Fibroblast of lung (primary cell): ENCODE measurements around the gene HOXD9. TPM values are rescaled to one million over a fixed set of nuclear protein-coding genes. Genes with fewer than 3 reads are reported as not detected.

ENCODE experiments used
- DNase-seq, 2 donors: peaks; one replicate each; pipeline versions ENCODE4 v3.0.0 to v3.0.0-alpha.2; 2010; ENCODE audit warnings: low read depth in 2 of 2
- H2AFZ ChIP-seq: 2 replicates; pipeline ENCODE4 v1.5.1; 2012; ENCODE audit warnings: low read length, control low read depth, inconsistent platforms
- H3K27ac ChIP-seq: 2 replicates; pipeline ENCODE4 v1.5.1; 2011; ENCODE audit warnings: low read length, control low read depth; ENCODE audit not compliant: insufficient read depth
- H3K27me3 ChIP-seq: 2 replicates; pipeline ENCODE4 v1.5.1; 2011; ENCODE audit warnings: mild to moderate bottlenecking, low read length; ENCODE audit not compliant: control insufficient read depth, insufficient read depth
- H3K36me3 ChIP-seq: 2 replicates; pipeline ENCODE4 v1.5.1; 2011; ENCODE audit warnings: low read length; ENCODE audit not compliant: control insufficient read depth, insufficient read depth
- H3K4me1 ChIP-seq: 2 replicates; pipeline ENCODE4 v1.5.1; 2011; ENCODE audit warnings: low read length; ENCODE audit not compliant: control insufficient read depth, insufficient read depth; ENCODE audit errors: extremely low read depth
- H3K4me2 ChIP-seq: 2 replicates; pipeline ENCODE4 v1.5.1; 2011; ENCODE audit warnings: low read length, control low read depth; ENCODE audit not compliant: insufficient read depth; ENCODE audit errors: extremely low read depth
- H3K4me3 ChIP-seq, 4 experiments: fragments of 200-600 bp in 1 of 4; sonication (generic) in 1 of 4; replicated peaks in 1 of 4; 2 replicates each; pipeline ENCODE4 v1.5.1; 2011 to 2016; ENCODE audit warnings: low read length in 4 of 4, low read depth in 3 of 4, mild to moderate bottlenecking in 3 of 4, control low read depth in 2 of 4, inconsistent platforms in 1 of 4, mixed read lengths in 1 of 4; ENCODE audit not compliant: insufficient read depth in 1 of 4; ENCODE audit errors: control extremely low read depth in 1 of 4
- H3K79me2 ChIP-seq: 2 replicates; pipeline ENCODE4 v1.5.1; 2012; ENCODE audit warnings: mild to moderate bottlenecking, low read length, inconsistent platforms; ENCODE audit not compliant: control insufficient read depth, insufficient read depth
- H3K9ac ChIP-seq: 2 replicates; pipeline ENCODE4 v1.5.1; 2011; ENCODE audit warnings: mild to moderate bottlenecking, low read length, control low read depth; ENCODE audit not compliant: insufficient read depth
- H3K9me3 ChIP-seq: 2 replicates; pipeline ENCODE4 v1.5.1; 2012; ENCODE audit warnings: low read depth, low read length; ENCODE audit not compliant: control insufficient read depth, insufficient read depth
- H4K20me1 ChIP-seq: 2 replicates; pipeline ENCODE4 v1.5.1; 2011; ENCODE audit warnings: low read length; ENCODE audit not compliant: control insufficient read depth, insufficient read depth; ENCODE audit errors: extremely low read depth
- EZH2 ChIP-seq: IDR thresholded peaks from 2 replicates; pipeline ENCODE4 v1.5.1; 2012; ENCODE audit warnings: low read length, control low read depth, mild to moderate bottlenecking; ENCODE audit errors: missing control alignments
- polyA plus RNA-seq, 2 donors: library from polyadenylated mRNA; depleted of rRNA in 1 of 2; stranded (reverse) in 1 of 2; unstranded in 1 of 2; fragments of >200 nt; gene quantifications; 2 replicates each; pipeline ENCODE4 v1.2.1, GENCODE V29; 2011 to 2012; ENCODE audit warnings: missing spikeins in 1 of 2
- total RNA-seq: library from RNA; depleted of rRNA; stranded (reverse); fragments of >200 nt; gene quantifications from 2 replicates; pipeline ENCODE4 v1.2.1, GENCODE V29; 2014
- TF ChIP-seq, protein P1 (sequence below), 2 donors: IDR thresholded peaks in 1 of 2; conservative IDR thresholded peaks in 1 of 2; 1 replicate in 1 of 2; 2 replicates in 1 of 2; pipeline ENCODE4 v1.5.1; 2011 to 2012; ENCODE audit warnings: low read length in 2 of 2, control low read depth in 1 of 2, inconsistent platforms in 1 of 2, low read depth in 1 of 2, mild to moderate bottlenecking in 1 of 2

Gene HOXD9
- total and polyA plus RNA-seq, 2 donors (not counting 1 experiment from before 2014, with no cell fraction given), result not detected

DNA sequence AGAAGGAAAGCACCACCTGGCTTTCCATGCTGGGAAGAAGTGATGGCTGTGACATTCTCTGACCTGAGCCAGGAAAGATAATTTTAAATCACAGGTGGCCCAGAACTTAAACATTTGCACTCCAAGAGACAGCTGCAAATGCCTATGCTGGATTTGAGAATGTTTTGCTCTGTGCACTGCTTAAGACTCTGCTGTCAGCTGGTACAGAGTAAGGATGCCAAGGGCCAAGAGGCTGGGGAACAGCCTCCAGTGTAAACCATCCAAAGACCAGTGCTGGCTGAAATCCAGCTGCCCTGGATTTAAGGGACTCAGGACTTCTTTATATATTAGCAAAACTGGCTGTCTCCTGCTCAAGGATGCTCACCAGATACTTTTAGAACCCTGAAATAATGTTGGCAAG, 10.9 kb downstream of the HOXD9 start:
- no peaks in the 10 kb centered on the region for H4K20me1 ChIP-seq
- H2AFZ ChIP-seq, result no peak overlapping the region
- no peaks in the 10 kb centered on the region for H3K36me3 ChIP-seq
- no peak overlapping the region for H3K4me2 ChIP-seq
- no peak for DNase-seq
- H3K4me3 ChIP-seq, result no peak overlapping the region
- no peaks in the 10 kb centered on the region for H3K4me1 ChIP-seq
- H3K9me3 ChIP-seq, result no peaks in the 10 kb centered on the region
- H3K9ac ChIP-seq, result no peak overlapping the region
- H3K27me3 ChIP-seq, result peaks cover 86% of the 10 kb centered on the region
- no peaks in the 10 kb centered on the region for H3K79me2 ChIP-seq
- TF ChIP-seq, protein P1, sequence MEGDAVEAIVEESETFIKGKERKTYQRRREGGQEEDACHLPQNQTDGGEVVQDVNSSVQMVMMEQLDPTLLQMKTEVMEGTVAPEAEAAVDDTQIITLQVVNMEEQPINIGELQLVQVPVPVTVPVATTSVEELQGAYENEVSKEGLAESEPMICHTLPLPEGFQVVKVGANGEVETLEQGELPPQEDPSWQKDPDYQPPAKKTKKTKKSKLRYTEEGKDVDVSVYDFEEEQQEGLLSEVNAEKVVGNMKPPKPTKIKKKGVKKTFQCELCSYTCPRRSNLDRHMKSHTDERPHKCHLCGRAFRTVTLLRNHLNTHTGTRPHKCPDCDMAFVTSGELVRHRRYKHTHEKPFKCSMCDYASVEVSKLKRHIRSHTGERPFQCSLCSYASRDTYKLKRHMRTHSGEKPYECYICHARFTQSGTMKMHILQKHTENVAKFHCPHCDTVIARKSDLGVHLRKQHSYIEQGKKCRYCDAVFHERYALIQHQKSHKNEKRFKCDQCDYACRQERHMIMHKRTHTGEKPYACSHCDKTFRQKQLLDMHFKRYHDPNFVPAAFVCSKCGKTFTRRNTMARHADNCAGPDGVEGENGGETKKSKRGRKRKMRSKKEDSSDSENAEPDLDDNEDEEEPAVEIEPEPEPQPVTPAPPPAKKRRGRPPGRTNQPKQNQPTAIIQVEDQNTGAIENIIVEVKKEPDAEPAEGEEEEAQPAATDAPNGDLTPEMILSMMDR (conservative IDR thresholded peaks at IDR 0.05 in 1 of 2, IDR thresholded peaks at IDR 0.05 in 1 of 2; ENCODE audit: low read depth in 1 of 2, low read length in 2 of 2), result no peak
- no peak for TF ChIP-seq EZH2
- no peak overlapping the region for H3K27ac ChIP-seq

DNA sequence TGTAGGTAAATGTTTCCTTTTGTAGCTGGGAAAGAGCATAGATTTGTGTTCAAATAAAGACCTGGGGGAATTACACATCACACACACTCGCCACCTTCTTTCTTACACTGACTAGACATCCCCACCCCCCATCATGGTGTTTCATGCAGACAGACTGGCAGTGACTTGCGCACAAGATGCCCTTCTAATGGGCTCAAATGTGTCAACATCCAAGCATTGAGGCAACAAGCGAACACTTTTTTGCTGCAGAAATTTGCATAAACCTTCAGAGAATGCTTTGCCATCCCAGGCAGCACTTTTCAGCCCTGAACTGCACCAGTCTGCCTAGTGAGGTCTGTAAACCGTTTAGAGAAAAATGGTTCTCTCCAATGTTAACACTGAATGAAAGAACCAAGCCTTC, 11.5 kb downstream of the HOXD9 start:
- DNase-seq, result no peak

DNA sequence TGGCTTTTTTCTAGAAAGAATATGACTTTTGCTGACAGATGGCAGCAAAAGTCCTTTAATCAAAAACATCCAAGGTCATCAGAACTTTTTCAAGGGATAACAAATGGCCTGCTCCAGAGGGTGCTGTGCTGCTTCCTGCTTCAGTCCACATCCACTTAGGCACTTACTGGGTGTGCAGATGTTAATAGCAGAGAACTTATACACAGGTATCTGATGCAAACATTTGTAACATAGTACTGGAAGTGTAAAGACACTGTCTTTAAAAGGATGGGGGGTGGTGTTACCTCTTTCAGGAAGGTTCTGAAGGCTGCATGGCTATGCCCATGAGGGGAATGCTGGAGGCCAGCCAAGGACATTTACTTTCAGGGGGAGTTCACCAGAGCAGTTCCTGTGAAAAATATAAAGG, 12.5 kb downstream of the HOXD9 start:
- H2AFZ ChIP-seq, result no peak overlapping the region
- no peaks in the 10 kb centered on the region for H3K36me3 ChIP-seq
- H3K4me2 ChIP-seq, result no peak overlapping the region
- H3K27me3 ChIP-seq, result peaks cover 86% of the 10 kb centered on the region
- no peak overlapping the region for H3K9ac ChIP-seq
- H3K27ac ChIP-seq, result no peak overlapping the region
- no peaks in the 10 kb centered on the region for H3K79me2 ChIP-seq
- H3K9me3 ChIP-seq, result no peaks in the 10 kb centered on the region
- no peak overlapping the region for H3K4me3 ChIP-seq
- no peak for TF ChIP-seq EZH2
- TF ChIP-seq, protein P1 (conservative IDR thresholded peaks at IDR 0.05 in 1 of 2, IDR thresholded peaks at IDR 0.05 in 1 of 2; ENCODE audit: low read depth in 1 of 2, low read length in 2 of 2), result no peak
- H4K20me1 ChIP-seq, result no peaks in the 10 kb centered on the region
- DNase-seq, result no peak
- H3K4me1 ChIP-seq, result no peaks in the 10 kb centered on the region

More for the DNA sequence above, 11.5 kb downstream of the HOXD9 start:
- H3K9ac ChIP-seq, result no peak overlapping the region
- no peaks in the 10 kb centered on the region for H3K9me3 ChIP-seq
- no peak overlapping the region for H2AFZ ChIP-seq
- no peak overlapping the region for H3K27ac ChIP-seq
- no peak for TF ChIP-seq EZH2
- TF ChIP-seq, protein P1 (conservative IDR thresholded peaks at IDR 0.05 in 1 of 2, IDR thresholded peaks at IDR 0.05 in 1 of 2; ENCODE audit: low read depth in 1 of 2, low read length in 2 of 2), result no peak
- H3K79me2 ChIP-seq, result no peaks in the 10 kb centered on the region
- no peak overlapping the region for H3K4me2 ChIP-seq
- H3K4me3 ChIP-seq, result no peak overlapping the region
- H3K4me1 ChIP-seq, result no peaks in the 10 kb centered on the region
- H4K20me1 ChIP-seq, result no peaks in the 10 kb centered on the region
- no peaks in the 10 kb centered on the region for H3K36me3 ChIP-seq
- peaks cover 87% of the 10 kb centered on the region for H3K27me3 ChIP-seq
